A172 (cell line): ENCODE results near the gene NBEAL1. TPM values are rescaled to one million over a fixed set of nuclear protein-coding genes. Genes with fewer than 3 reads are reported as not detected.
"Not testable (repeated sequence)": the region's sequence is repeated elsewhere in the genome, so short reads cannot be mapped to it uniquely, and the experiment has no call there.

ENCODE experiments used
- DNase-seq: peaks from one replicate; pipeline ENCODE4 v3.0.0-alpha.2; 2015; ENCODE audit warnings: low spot score
- total RNA-seq: library from RNA; depleted of rRNA; stranded (reverse); fragments of >200 nt; shearing (Covaris generic); gene quantifications from 2 replicates; pipeline ENCODE4 v1.2.3, GENCODE V29; 2014

The NBEAL1 gene
- total RNA-seq, 1 experiment from 2014 or later: 11.4 TPM

GRCh38 chr2:203038586-203038985 is 23.9 kb downstream of the NBEAL1 start:
- no peak for DNase-seq

GRCh38 chr2:203039211-203039610 is 24.5 kb downstream of the NBEAL1 start:
- not testable (repeated sequence) for DNase-seq

GRCh38 chr2:203040966-203041521 is 26.4 kb downstream of the NBEAL1 start:
- no peak for DNase-seq

- DNase-seq: no peak
Measured at GRCh38 chr2:203042178-203042577, 27.5 kb downstream of the NBEAL1 start.

- no peak for DNase-seq
Measured at GRCh38 chr2:203043226-203043625, 28.6 kb downstream of the NBEAL1 start.

- DNase-seq: no peak
Measured at GRCh38 chr2:203045867-203046266, 31.2 kb downstream of the NBEAL1 start.

GRCh38 chr2:203052539-203052938 is 37.9 kb downstream of the NBEAL1 start:
- no peak for DNase-seq

GRCh38 chr2:203059567-203060240 is 45.0 kb downstream of the NBEAL1 start:
- no peak for DNase-seq

- peak; percentile 68 for DNase-seq
Measured at GRCh38 chr2:203061346-203061745, 46.7 kb downstream of the NBEAL1 start.

- DNase-seq: no peak
Measured at GRCh38 chr2:203062126-203062525, 47.5 kb downstream of the NBEAL1 start.

- DNase-seq: not testable (repeated sequence)
Measured at GRCh38 chr2:203066519-203067091, 51.9 kb downstream of the NBEAL1 start.

GRCh38 chr2:203070701-203071100 is 56.0 kb downstream of the NBEAL1 start:
- no peak for DNase-seq

GRCh38 chr2:203071148-203071547 is 56.5 kb downstream of the NBEAL1 start:
- DNase-seq: no peak

- no peak for DNase-seq
Measured at GRCh38 chr2:203072371-203072770, 57.7 kb downstream of the NBEAL1 start.

GRCh38 chr2:203077451-203077850 is 62.8 kb downstream of the NBEAL1 start:
- no peak for DNase-seq

GRCh38 chr2:203080447-203081045 is 65.9 kb downstream of the NBEAL1 start:
- DNase-seq: no peak

- no peak for DNase-seq
Measured at GRCh38 chr2:203083328-203083727, 68.7 kb downstream of the NBEAL1 start.

- not testable (repeated sequence) for DNase-seq
Measured at GRCh38 chr2:203086381-203086780, 71.7 kb downstream of the NBEAL1 start.

GRCh38 chr2:203090721-203091120 is 76.0 kb downstream of the NBEAL1 start:
- not testable (repeated sequence) for DNase-seq

GRCh38 chr2:203097735-203098134 is 83.1 kb downstream of the NBEAL1 start:
- no peak for DNase-seq

GRCh38 chr2:203102357-203102756 is 87.7 kb downstream of the NBEAL1 start:
- not testable (repeated sequence) for DNase-seq

GRCh38 chr2:203104273-203104672 is 89.6 kb downstream of the NBEAL1 start:
- no peak for DNase-seq

GRCh38 chr2:203105996-203106395 is 91.3 kb downstream of the NBEAL1 start:
- DNase-seq: no peak
